Measurements from ENCODE around the gene FRAS1. TPM values are rescaled to one million over a fixed set of nuclear protein-coding genes. Genes with fewer than 3 reads are reported as not detected.

FRAS1 gene
- total and polyA plus RNA-seq, 8 donors, result 15.3 to 48.9 (median 40.4) TPM

GRCh38 chr4:78588894-78589545, 531.9 kb downstream of the FRAS1 start:
- Histone ChIP-seq H3K27me3 (no peaks in the 10 kb centered on the region), H3K4me1 (no peaks in the 10 kb centered on the region), H3K9me3 (no peaks in the 10 kb centered on the region), H3K27ac (no peak overlapping the region), H3K36me3 (peaks cover 0 to 90% of the 10 kb centered on the region in 2 donors), H3K4me3 (no peak overlapping the region)
- intact Hi-C loops (cut with DNase I), result no loop called here
- ATAC-seq, result no peak
- TF ChIP-seq CTCF (IDR thresholded peaks at IDR 0.05), result no peak
- DNase-seq, result no peak

- H3K4me1 ChIP-seq, result no peaks in the 10 kb centered on the region
- H3K27ac ChIP-seq, result no peak overlapping the region
- ATAC-seq (no peak), DNase-seq (no peak)
- no peaks in the 10 kb centered on the region for H3K27me3 ChIP-seq
- intact Hi-C loops (cut with DNase I), result no loop called here
- TF ChIP-seq CTCF (IDR thresholded peaks at IDR 0.05), result no peak
- H3K36me3 ChIP-seq, result peaks cover 0 to 92% of the 10 kb centered on the region in 2 donors
- H3K9me3 ChIP-seq, result no peaks in the 10 kb centered on the region
- H3K4me3 ChIP-seq, result no peak overlapping the region
These were observed 534.3 kb downstream of the FRAS1 start for GRCh38 chr4:78591404-78591803.

GRCh38 chr4:78592088-78592783, 535.1 kb downstream of the FRAS1 start:
- Histone ChIP-seq H3K9me3 (no peaks in the 10 kb centered on the region), H3K36me3 (peaks cover 0 to 90% of the 10 kb centered on the region in 2 donors), H3K27me3 (no peaks in the 10 kb centered on the region), H3K4me3 (no peak overlapping the region), H3K4me1 (no peaks in the 10 kb centered on the region), H3K27ac (no peak overlapping the region)
- DNase-seq (no peak), ATAC-seq (no peak)
- intact Hi-C loops (cut with DNase I), result no loop called here
- TF ChIP-seq CTCF (IDR thresholded peaks at IDR 0.05), result no peak

Other genes with a start within 250 kb of the FRAS1 start
- 10 to 100 TPM; 35.9 to 43.5 TPM for gene CNOT6L, start 238.0 kb upstream of the FRAS1 start, total RNA-seq
- 10 to 100 TPM; 29.8 to 37.9 (median 32.4) TPM for gene CNOT6L, start 238.0 kb upstream of the FRAS1 start, polyA plus RNA-seq (ENCODE audit: insufficient read length in 6 of 6)
- gene MRPL1, start 194.5 kb upstream of the FRAS1 start, total RNA-seq, result 10 to 100 TPM; 19.2 to 30.5 TPM
- 10 to 100 TPM; 40.1 to 55.6 (median 49.9) TPM for gene MRPL1, start 194.5 kb upstream of the FRAS1 start, polyA plus RNA-seq (ENCODE audit: insufficient read length in 6 of 6)